Tracheal epithelial cell (primary cell): ENCODE measurements around the gene NCBP1. TPM values are rescaled to one million over a fixed set of nuclear protein-coding genes. Genes with fewer than 3 reads are reported as not detected.

Source experiments
- total RNA-seq: library from RNA; depleted of rRNA; stranded (reverse); fragments of >200 nt; gene quantifications from 2 replicates; pipeline ENCODE4 v1.2.1, GENCODE V29; 2014

Gene NCBP1
- 27.5 and 31.8 TPM in 2 replicates for total RNA-seq

GRCh38 chr9:97632985-97633858 is at the start of gene NCBP1, which contains the start of gene TSTD2:
TSS of gene NCBP1 (plus strand) at chr9:97633821. CDS start at chr9:97633882, 61 bp downstream.
TSS of gene TSTD2 (minus strand) at chr9:97633368. CDS start at chr9:97627562, 5,806 bp downstream.

DNA sequence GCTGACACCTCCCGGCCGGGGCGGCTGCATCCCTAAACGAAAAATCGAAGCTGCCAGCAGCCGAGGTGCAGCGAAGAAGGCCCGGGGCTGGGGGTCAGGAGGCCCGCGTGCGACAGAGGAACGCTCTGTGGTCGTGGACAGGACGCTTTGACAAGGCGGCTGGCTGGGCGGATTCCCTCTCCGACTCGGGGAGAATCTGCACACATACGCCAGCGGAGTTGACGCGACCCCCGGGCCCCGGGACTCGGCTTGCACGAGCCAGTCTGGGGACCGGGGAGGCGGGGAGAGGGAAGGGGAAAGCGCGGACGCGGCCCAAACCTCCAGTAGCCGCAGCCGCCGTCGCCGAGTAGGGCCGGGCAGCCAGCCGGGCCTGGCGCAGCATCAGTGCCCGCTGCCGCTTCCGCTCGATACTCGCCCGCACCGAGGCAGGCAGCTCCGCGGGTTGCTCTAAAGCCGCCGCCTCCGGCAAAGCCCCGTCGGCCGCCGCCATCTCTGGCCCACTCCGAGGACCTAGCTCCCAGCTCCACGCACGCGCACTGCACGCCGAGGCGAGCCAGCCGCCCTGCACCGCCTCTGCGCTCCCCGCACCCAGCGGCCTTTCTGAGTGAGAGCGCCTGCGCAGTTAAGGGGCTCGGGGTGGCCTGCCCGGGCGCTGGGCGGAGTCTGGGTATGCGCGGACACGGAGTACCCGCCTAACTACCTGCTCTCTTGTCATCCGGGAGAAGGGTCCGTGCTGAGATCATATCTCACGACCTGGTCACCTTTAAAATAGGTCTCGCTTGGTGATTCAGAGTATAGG is 63.4 kb downstream of the NCBP1 start, which contains the start of gene XPA:
Gene XPA (minus strand): TSS at position 538 of the 799 bp plus-strand sequence. CDS start 48 bp downstream, at position 490.

Other genes with a start within 250 kb of the NCBP1 start
- 3.2 and 7.5 TPM in 2 replicates for gene TDRD7, start 221.7 kb upstream of the NCBP1 start, total RNA-seq
- 0.48 TPM in 1 of 2 replicates, not detected in the other for gene TMOD1, start 132.2 kb upstream of the NCBP1 start, total RNA-seq
- gene TSTD2, start 453 bp upstream of the NCBP1 start, total RNA-seq: 10.7 and 11.6 TPM in 2 replicates
- gene XPA, start 63.5 kb downstream of the NCBP1 start, total RNA-seq: 3.4 and 3.6 TPM in 2 replicates
- 2.1 and 4.1 TPM in 2 replicates for gene FOXE1, start 219.4 kb downstream of the NCBP1 start, total RNA-seq